Measurements from ENCODE around the gene CHGA.

DNA sequence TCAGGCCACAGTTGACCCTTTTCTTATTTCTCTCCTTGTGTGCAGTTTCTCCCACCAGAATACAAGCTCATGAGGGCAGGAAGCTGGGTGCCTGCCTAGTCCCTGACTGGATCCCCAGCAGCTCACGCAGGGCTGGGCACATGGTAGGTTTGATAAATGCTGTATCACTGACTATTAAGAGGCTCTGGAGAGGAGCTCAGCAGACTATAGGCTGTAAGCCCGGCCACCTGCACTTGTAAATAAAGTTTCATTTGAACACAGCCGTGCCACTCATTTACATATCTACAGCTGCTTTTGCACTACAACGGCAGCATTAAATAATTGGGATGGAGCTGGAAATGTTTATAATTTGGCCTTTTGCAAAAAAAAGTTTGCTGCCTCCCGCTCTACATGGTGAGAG, 32.0 kb downstream of the CHGA start:
- TF ChIP-seq USF2 (IDR thresholded peaks at IDR 0.05; ENCODE audit: low read length) (no peak), POU5F1 (IDR thresholded peaks at IDR 0.05; ENCODE audit: low read depth, low read length) (no peak), CTCF (IDR thresholded peaks at IDR 0.05; ENCODE audit: control extremely low read depth in 1 of 3, insufficient read depth in 1 of 3, low read depth in 1 of 3, low read length in 3 of 3) (no peak), CREB1 (IDR thresholded peaks at IDR 0.05) (no peak)

Data from H1 (cell line).